ENCODE results near the gene FAM167B. TPM values are rescaled to one million over a fixed set of nuclear protein-coding genes. Genes with fewer than 3 reads are reported as not detected.

FAM167B gene
- total and polyA plus RNA-seq, 2 of the 4 experiments (the other 2 are of a cell fraction), result 0.18 to 0.53 TPM

DNA sequence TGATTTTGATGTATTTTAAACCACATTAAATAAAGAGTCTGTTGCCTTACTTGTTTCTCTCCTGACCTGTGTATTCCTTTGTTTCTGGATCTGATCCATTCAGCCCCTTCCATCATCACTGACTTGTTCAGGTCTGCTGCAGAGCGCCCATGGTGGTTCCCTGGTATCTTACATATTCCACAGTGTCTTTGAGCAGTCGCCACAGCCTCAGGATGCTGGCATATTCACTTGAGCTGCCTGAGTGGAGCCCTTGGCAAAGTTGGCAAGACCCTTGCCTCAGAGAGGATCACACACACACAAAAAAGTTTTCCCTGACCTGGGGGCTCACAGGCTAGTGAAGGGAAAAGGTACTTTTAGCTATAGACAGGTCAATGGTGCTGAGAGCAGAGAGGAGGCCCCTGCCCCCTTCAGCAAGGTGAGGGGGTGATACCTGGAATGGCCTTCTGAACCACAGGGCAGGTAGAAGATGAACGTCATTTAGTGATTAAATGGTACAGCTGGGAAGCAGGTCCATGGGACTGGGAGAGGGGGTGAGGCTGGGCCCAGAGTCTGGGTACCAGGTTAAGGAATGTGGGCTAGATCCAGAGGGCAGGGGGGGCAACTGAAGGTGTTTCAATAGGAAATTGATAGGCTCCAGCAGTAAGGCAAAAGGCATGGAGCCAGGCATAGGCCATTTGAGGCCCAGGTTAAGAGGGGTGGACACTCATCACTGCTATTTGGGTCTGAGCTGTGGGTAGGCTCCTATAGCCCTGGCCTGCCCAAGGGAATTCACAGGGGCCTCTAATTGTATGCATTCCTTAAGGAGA lies 48.6 kb upstream of the FAM167B start (continued):
- TF ChIP-seq MAFK (IDR thresholded peaks at IDR 0.05; ENCODE audit: low read depth, low read length), result no peak

DNA sequence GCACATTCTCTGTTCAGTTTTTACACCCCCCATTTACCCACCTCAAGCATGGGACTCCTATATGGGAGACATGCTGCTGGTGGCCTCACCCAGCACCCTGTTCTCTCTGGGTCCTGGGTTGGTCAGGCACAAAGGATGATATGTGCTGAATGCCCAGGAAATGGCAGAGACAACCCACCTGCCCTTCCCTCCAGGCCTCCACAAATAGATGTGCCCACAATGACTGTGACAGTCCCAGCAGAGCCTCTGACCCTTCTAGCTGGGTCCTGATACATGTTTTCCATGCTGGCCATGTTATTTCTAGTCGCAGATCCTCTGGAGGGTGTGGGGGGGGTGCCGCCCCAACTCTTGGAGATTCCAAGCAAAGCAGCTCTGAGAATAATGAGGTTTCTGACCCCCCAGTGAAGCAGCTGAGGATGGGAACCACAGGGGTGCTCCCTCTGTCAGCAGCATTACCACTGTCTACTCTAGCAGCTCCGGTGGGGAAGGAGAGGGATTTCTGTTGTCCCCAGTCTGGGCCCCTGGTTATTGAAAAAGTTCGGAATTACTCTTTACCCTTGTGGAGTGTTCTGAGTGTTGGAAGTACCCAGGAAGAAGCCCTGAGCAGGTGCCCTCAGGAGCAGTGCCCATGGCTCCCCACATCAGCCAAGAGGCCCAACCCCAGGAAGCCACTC lies 47.8 kb upstream of the FAM167B start:
- 0 out of 2 replicates have a peak overlapping the region, but pooled peaks have one; percentile 72 for H3K9ac ChIP-seq (ENCODE audit: low read depth, low read length)
- dilution Hi-C loops (cut with HindIII; ENCODE audit: low sequenced_read_pairs, unreplicated experiment), result no loop called here
- peak overlapping the region; percentile 92 for H2AK9ac ChIP-seq (replicated peaks; ENCODE audit: low read depth, low read length, poor library complexity)
- peak overlapping the region; percentile 80 for H2BK5ac ChIP-seq (ENCODE audit: low read depth, low read length, poor library complexity, severe bottlenecking)
- peak overlapping the region; percentile 60; the same call in 1 of the 2 replicates for H3K4me2 ChIP-seq (ENCODE audit: low read depth, low read length)
- ATAC-seq (ENCODE audit: low read depth) (no peak), DNase-seq (no peak)
- H3K23ac ChIP-seq (ENCODE audit: low read depth, low read length), result no peak overlapping the region
- H3K27ac ChIP-seq (ENCODE audit: insufficient read depth, low read length), result peak overlapping the region; percentile 78; the same call in 1 of the 2 replicates
- ChIA-PET CTCF (interaction anchor here (0.9 kb wide), 1 partner anchor 184 kb away, joined by 3 read pairs; no protein-coding TSS in a partner anchor), POLR2A (ENCODE audit: unreplicated experiment) (no interaction called here)
- no peak overlapping the region for H4K8ac ChIP-seq (ENCODE audit: low read depth in 2 of 2, low read length in 2 of 2)
- H2BK120ac ChIP-seq (ENCODE audit: low read depth, low read length), result no peak overlapping the region
- H3K4ac ChIP-seq (ENCODE audit: low read depth, low read length), result no peak overlapping the region; the same call in 1 of the 2 replicates
- H3K18ac ChIP-seq (ENCODE audit: low read depth, low read length), result no peak overlapping the region
- no TSS peak for BruUV-seq (replicated peaks)
- peak overlapping the region; percentile 36 for H2AK5ac ChIP-seq (ENCODE audit: low read depth, low read length)
- intact Hi-C loops (cut with micrococcal nuclease), result no loop called here
- no peak overlapping the region for H2BK20ac ChIP-seq (ENCODE audit: low read depth, low read length)
- peaks cover 31% of the 10 kb centered on the region for H3K4me1 ChIP-seq (ENCODE audit: control insufficient read depth, insufficient read depth, low read length)
- no peaks in the 10 kb centered on the region for H3K27me3 ChIP-seq (ENCODE audit: control insufficient read depth, insufficient read depth, low read length)
- no peak overlapping the region for H2BK15ac ChIP-seq (ENCODE audit: low read depth, low read length)
- WGBS, 2 experiments (ENCODE audit: extremely low coverage in 2 of 2, insufficient read length in 1 of 2), result no CpG with 5 or more reads among the region's 4 CpGs
- peaks cover 41% of the 10 kb centered on the region for H3K36me3 ChIP-seq (ENCODE audit: control insufficient read depth, insufficient read depth, low read length)
- no peak overlapping the region for H4K5ac ChIP-seq (ENCODE audit: low read depth, low read length)
- no peak overlapping the region for H3K56ac ChIP-seq (ENCODE audit: extremely low read depth, insufficient read depth, low read length)
- TF ChIP-seq SMC3 (IDR thresholded peaks at IDR 0.05; ENCODE audit: low read depth, low read length), result no peak
- no peak for TF ChIP-seq RCOR1 (IDR thresholded peaks at IDR 0.05; ENCODE audit: insufficient replicate concordance, low read length)
- TF ChIP-seq ELK1 (IDR thresholded peaks at IDR 0.05; ENCODE audit: borderline replicate concordance, low read depth, low read length), result no peak
- no peak for TF ChIP-seq FOS (IDR thresholded peaks at IDR 0.05; ENCODE audit: low read depth, low read length)
- no peak for TF ChIP-seq MAFK (IDR thresholded peaks at IDR 0.05; ENCODE audit: low read depth, low read length)
- TF ChIP-seq RAD21 (IDR thresholded peaks at IDR 0.05; ENCODE audit: low read length), result no peak
- TF ChIP-seq NFE2L2 (IDR thresholded peaks at IDR 0.05; ENCODE audit: low read depth, low read length), result no peak
- TF ChIP-seq USF2 (IDR thresholded peaks at IDR 0.05; ENCODE audit: low read depth, low read length), result no peak
- no peak for TF ChIP-seq CEBPB (IDR thresholded peaks at IDR 0.05; ENCODE audit: low read depth, low read length)
- no peak for TF ChIP-seq BHLHE40 (IDR thresholded peaks at IDR 0.05; ENCODE audit: low read depth, low read length)
- in situ Hi-C loops (cut with MboI; ENCODE audit: low sequenced_read_pairs), result no loop called here
- H4K20me1 ChIP-seq (ENCODE audit: insufficient read depth, low read length), result 0 out of 2 replicates have a peak, but pooled peaks cover 8% of the 10 kb centered on the region
- H3K9me3 ChIP-seq (ENCODE audit: control insufficient read depth, insufficient read depth, low read length), result no peaks in the 10 kb centered on the region
- H3K79me1 ChIP-seq (ENCODE audit: low read depth in 1 of 2, low read length in 2 of 2), result peaks cover 5 to 54% of the 10 kb centered on the region in 2 experiments; a peak in 2 of 4 replicates
- no peak overlapping the region for H4K91ac ChIP-seq (ENCODE audit: insufficient read depth, low read depth, low read length)
- H2AFZ ChIP-seq (replicated peaks; ENCODE audit: low read length, poor library complexity), result peak overlapping the region; percentile 58
- H3K4me3 ChIP-seq (ENCODE audit: insufficient read depth, low read depth, low read length), result no peak overlapping the region
- H3K14ac ChIP-seq (replicated peaks; ENCODE audit: low read depth, low read length), result 0 out of 2 replicates have a peak overlapping the region, but pooled peaks have one; percentile 75
- H3K9me1 ChIP-seq (ENCODE audit: insufficient read depth, low read length), result peaks cover 16% of the 10 kb centered on the region; the same call in 1 of the 2 replicates

Data from IMR-90 (cell line).